Omental fat pad (tissue), 4 donors: ENCODE data around the gene FLII. TPM values are rescaled to one million over a fixed set of nuclear protein-coding genes. Genes with fewer than 3 reads are reported as not detected.

Source experiments
- ATAC-seq: fragments of 150-250 bp; one replicate; pipeline ENCODE4 v1.9.1; 2016; ENCODE audit warnings: mild to moderate bottlenecking, moderate library complexity; ENCODE audit not compliant: low FRiP score
- DNase-seq: peaks from one replicate; pipeline ENCODE4 v3.0.0-alpha.2; 2019; ENCODE audit warnings: low spot score
- total RNA-seq, 4 donors: library from RNA; depleted of rRNA; stranded (reverse); fragments of >200 nt; gene quantifications; one replicate each; pipeline ENCODE4 v1.1.0, GENCODE V29; 2016
- TF ChIP-seq, protein P1 (sequence below), 3 donors: fragments of 450-650 bp; IDR thresholded peaks; one replicate each; pipeline ENCODE4 v1.5.1; 2016 to 2017; ENCODE audit warnings: antibody characterized with exemption in 3 of 3, mild to moderate bottlenecking in 3 of 3, moderate library complexity in 2 of 3

Gene FLII
- total RNA-seq, 4 donors from 2014 or later = 198 to 328 (median 324) TPM

DNA sequence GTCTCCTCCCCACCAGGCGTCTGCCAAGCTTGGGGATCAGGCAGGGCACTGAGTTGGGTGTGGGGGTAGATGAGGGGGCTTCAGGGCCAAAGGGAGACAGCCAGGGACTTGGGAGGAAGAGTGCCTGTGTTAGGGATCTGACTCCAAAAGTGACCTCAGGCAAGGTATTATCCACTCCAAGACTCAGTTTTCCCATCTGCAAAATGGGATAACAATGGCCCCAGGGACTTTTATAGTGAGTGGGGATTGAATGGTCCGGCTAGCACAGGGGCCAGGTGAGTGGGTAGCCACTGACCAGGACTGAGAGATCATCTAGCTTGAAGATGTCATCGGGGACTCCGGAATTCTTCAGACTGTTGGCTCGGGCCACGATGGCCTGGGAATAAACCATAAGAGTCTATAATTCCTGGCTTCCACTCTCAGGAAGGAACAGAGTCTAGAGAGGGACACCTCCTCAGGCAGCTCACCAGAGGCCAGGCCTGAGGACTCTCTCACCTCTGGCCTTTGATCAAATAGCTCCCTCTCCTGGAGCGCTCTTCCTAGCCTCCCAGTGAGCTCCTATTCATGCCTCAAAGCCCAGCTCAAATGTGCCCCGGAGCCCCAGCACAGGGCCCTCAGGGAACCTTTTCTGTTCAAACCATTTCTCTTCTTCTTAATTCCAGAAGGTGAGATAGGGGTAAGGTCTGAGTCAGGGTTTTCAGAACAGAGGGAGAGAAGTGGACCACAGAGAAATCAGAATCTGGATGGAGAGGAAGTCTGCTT is 3.5 kb downstream of the FLII start:
- TF ChIP-seq, protein P1, sequence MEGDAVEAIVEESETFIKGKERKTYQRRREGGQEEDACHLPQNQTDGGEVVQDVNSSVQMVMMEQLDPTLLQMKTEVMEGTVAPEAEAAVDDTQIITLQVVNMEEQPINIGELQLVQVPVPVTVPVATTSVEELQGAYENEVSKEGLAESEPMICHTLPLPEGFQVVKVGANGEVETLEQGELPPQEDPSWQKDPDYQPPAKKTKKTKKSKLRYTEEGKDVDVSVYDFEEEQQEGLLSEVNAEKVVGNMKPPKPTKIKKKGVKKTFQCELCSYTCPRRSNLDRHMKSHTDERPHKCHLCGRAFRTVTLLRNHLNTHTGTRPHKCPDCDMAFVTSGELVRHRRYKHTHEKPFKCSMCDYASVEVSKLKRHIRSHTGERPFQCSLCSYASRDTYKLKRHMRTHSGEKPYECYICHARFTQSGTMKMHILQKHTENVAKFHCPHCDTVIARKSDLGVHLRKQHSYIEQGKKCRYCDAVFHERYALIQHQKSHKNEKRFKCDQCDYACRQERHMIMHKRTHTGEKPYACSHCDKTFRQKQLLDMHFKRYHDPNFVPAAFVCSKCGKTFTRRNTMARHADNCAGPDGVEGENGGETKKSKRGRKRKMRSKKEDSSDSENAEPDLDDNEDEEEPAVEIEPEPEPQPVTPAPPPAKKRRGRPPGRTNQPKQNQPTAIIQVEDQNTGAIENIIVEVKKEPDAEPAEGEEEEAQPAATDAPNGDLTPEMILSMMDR (IDR thresholded peaks at IDR 0.05) = no peak
- DNase-seq (no peak), ATAC-seq (no peak)

DNA sequence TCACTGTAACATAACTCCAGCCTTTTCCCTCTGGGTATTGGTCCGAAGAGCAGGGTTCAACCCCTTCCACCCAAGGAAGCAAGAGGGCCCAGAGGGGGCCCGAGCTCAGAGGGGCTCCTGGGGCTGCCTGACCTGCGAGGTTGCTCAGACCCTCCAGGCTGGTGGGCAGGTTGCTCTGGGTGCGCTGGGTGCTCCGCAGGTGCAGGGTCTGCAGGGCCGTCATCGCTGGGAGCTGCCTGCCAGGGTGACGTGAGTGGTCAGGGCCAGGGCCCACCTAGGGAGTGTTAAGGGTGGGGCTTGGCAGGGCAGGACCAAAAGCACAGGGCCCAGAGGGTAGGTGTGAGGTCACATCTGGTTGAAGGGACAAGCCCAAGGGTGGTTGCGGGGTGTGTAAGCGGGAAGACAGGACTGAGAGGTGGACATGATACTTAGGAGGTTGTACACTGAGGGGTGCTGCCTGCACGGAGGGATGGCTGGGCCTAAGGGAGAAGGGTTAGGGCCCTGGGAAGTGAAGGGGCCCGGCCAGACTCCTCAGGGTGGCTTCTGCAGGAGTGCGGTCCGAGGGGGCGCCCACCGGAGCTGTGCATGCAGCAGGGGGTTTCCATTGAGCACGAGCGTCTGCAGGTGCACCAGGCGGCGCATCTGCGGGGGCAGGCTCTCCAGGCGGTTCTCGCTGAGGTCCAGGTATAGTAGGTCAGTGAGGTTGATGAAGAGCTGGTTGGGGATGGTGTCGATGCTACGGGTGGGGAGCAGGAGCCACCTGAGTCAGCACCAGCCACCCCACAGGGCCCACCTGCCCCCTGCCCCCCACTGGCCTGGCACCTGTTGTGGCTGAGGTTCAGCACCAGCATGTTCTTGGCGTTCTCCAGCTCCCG is 4.4 kb downstream of the FLII start:
- TF ChIP-seq, protein P1 (IDR thresholded peaks at IDR 0.05) = no peak
- ATAC-seq = no peak
- DNase-seq = no peak

DNA sequence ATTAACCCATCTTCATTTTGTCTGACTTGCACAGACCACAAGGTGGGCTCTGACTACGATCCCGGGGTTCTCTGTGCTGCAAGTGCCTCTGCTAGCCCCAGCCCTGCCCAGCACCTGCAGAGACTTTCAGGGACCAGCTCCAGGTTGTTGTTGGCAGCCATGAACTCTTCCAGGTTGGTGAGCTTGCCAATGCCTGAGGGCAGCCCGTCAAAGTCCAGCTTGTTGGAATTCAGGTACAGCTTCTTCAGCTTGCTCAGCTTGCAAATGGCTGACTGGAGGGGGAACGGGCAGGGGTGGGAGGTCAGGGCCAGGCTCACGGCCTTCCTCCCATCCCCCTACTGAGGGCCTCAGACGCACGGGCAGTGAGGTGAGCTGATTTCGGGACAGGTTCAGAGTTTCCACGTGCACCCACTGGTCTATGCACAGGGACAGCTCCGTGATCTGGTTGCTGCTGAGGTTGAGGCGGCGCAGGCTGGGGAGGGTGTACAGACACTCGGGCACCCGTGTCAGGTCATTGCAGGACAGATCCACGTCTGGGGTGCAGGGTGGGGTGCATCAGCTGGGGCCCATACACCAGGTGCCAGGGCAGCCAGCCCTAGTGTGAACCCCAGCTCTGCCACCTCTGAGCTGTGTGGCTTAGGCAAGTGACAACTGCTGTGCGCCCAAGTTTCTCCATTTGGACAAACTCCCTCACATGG is 5.2 kb downstream of the FLII start:
- DNase-seq = no peak
- TF ChIP-seq, protein P1 (IDR thresholded peaks at IDR 0.05) = no peak
- ATAC-seq = no peak

DNA sequence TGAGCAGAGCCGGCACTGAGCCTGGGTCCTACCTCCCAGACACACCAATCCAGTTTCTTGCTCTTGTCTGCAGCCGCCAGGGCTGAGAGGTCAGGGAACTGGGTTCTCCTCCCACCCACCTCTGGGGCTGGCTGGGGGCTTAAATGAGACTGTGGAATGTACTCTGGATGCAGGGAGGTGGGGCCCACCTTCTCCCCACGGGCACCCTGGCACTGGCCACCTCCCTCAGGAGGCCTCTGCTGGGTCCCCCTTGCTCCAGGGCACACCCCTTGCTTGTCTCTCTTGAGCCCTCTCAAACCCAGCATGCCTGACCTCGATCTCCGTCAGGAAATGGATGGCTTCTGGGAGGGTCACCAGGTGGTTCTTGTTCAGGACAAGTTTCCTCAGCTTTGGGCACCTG is 6.4 kb downstream of the FLII start:
- TF ChIP-seq, protein P1 (IDR thresholded peaks at IDR 0.05) = no peak

DNA sequence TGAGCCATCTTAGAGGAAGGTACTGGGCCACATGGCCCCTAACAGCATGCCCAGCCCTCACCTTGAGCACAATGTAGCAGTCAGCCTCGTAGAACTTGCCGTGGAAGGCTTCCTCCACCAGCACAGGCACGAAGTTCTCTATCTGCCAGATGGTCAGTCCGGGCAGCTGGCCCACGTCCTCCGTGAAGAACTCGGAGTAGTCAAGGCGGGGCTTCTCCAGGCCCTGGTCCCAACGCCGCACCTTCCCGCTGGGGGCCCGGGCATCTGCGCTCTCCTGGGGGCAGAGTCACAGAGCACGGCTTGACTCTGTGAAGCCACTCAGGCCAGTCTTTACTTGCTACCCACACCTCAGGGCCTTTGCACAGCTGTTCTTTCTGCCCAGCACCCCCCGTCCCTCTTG is 7.3 kb downstream of the FLII start:
- DNase-seq (no peak), ATAC-seq (no peak)
- TF ChIP-seq, protein P1 (IDR thresholded peaks at IDR 0.05) = no peak

More for the DNA sequence above, 6.4 kb downstream of the FLII start:
- ATAC-seq = no peak
- no peak for DNase-seq

DNA sequence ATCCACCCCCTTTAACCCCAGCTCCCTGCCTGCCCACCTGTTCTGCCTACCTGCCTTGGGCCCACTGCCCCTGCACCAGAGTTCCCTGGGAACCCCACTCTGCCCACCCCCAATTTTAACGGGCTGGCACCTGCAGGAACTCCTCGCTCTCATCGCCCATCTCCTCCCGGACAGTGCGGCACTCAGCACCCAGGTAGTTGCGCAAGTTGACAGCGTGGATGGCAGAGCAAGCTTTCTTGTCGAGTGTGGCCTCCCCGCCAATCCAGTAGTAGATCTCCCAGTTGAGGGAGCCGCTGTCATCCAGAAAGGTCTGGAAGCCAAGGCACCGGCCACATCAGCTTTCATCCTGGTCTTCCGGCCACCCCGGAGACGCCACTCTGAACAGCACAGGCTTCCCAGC is 7.8 kb downstream of the FLII start:
- ATAC-seq (no peak), DNase-seq (no peak)
- TF ChIP-seq, protein P1 (IDR thresholded peaks at IDR 0.05) = no peak
